ENCODE measurements around the gene NR6A1.

DNA sequence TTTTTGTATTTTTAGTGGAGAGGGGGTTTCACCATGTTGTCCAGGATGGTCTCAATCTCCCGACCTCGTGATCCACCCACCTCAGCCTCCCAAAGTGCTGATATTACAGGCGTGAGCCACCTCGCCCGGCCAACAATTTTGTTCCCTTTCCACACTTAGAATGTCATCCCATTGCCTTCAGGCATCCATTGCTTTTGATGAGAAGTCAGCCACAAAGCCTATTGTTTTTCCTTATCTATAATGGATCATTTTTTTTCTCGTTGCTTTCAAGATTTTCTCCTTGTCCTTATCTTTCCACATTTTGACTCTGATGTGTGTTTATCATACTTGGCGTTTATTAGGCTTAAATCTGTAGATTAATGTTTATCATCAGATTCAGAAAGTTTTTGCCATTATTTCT is 64.4 kb downstream of the NR6A1 start:
- TF ChIP-seq GABPA (IDR thresholded peaks at IDR 0.05; ENCODE audit: borderline replicate concordance, insufficient read depth, low read length) (no peak), RNF2 (IDR thresholded peaks at IDR 0.05; ENCODE audit: borderline replicate concordance, low read depth, low read length, missing control alignments, poor library complexity, severe bottlenecking) (no peak), CBX8 (IDR thresholded peaks at IDR 0.05; ENCODE audit: borderline replicate concordance, low read depth, low read length) (no peak), EP300 (IDR thresholded peaks at IDR 0.05; ENCODE audit: borderline replicate concordance in 1 of 2, low read depth in 2 of 2, low read length in 2 of 2) (no peak), JUN (IDR thresholded peaks at IDR 0.05; ENCODE audit: low read depth, low read length) (no peak)
- TF ChIP-seq, protein P1, sequence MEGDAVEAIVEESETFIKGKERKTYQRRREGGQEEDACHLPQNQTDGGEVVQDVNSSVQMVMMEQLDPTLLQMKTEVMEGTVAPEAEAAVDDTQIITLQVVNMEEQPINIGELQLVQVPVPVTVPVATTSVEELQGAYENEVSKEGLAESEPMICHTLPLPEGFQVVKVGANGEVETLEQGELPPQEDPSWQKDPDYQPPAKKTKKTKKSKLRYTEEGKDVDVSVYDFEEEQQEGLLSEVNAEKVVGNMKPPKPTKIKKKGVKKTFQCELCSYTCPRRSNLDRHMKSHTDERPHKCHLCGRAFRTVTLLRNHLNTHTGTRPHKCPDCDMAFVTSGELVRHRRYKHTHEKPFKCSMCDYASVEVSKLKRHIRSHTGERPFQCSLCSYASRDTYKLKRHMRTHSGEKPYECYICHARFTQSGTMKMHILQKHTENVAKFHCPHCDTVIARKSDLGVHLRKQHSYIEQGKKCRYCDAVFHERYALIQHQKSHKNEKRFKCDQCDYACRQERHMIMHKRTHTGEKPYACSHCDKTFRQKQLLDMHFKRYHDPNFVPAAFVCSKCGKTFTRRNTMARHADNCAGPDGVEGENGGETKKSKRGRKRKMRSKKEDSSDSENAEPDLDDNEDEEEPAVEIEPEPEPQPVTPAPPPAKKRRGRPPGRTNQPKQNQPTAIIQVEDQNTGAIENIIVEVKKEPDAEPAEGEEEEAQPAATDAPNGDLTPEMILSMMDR (IDR thresholded peaks at IDR 0.05; ENCODE audit: control extremely low read depth in 1 of 3, insufficient read depth in 1 of 3, low read depth in 1 of 3, low read length in 3 of 3) = no peak
- TF ChIP-seq, protein P2, sequence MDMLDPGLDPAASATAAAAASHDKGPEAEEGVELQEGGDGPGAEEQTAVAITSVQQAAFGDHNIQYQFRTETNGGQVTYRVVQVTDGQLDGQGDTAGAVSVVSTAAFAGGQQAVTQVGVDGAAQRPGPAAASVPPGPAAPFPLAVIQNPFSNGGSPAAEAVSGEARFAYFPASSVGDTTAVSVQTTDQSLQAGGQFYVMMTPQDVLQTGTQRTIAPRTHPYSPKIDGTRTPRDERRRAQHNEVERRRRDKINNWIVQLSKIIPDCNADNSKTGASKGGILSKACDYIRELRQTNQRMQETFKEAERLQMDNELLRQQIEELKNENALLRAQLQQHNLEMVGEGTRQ (IDR thresholded peaks at IDR 0.05; ENCODE audit: low read length) = no peak
- TF ChIP-seq, protein P3, sequence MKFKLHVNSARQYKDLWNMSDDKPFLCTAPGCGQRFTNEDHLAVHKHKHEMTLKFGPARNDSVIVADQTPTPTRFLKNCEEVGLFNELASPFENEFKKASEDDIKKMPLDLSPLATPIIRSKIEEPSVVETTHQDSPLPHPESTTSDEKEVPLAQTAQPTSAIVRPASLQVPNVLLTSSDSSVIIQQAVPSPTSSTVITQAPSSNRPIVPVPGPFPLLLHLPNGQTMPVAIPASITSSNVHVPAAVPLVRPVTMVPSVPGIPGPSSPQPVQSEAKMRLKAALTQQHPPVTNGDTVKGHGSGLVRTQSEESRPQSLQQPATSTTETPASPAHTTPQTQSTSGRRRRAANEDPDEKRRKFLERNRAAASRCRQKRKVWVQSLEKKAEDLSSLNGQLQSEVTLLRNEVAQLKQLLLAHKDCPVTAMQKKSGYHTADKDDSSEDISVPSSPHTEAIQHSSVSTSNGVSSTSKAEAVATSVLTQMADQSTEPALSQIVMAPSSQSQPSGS (IDR thresholded peaks at IDR 0.05; ENCODE audit: low read length) = no peak

All from H1 (cell line).